GM18870 (cell line): ENCODE results near the gene KCTD15.
"Not testable (repeated sequence)": the region's sequence is repeated elsewhere in the genome, so short reads cannot be mapped to it uniquely, and the experiment has no call there.

ENCODE experiments used
- ATAC-seq: cut with Tn5 transposase; IDR thresholded peaks from one replicate; pipeline ENCODE4 v1.9.1; 2021; ENCODE audit warnings: moderate library complexity; ENCODE audit not compliant: unreplicated experiment

The KCTD15 gene

DNA sequence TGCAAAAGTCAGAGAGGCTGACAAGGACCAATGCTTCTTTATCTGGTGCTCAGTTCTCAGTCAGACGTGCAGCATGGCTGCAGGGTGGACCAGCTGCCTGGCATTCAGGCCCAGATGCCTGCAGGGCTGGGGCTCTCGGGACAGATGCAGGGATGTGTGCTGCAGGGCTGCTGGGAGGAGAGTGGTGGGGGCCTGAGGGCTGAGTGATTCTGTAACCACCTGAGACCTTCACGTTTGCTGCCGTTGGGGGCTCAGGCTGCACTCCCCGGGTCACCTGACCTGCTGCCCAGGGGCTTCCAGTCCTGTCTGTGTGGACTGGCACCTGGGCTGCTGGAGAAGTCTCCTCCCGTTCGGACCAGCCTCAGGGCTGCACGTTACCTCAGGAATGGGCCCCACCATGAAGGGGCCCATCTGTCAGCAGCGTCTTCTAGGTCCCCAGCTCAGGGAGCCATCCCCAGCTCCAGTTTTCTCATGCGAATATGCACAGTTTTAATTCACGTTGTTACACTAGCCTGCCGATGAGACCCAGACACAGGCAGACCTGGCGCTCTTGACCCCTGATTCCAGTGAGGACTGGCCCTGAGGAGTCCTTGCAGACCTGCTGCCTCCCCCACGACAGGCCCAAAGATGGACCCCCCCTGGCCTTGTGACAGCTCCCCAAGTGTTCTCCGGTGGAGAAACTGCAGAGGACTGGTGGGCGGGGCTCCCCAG lies 16.9 kb downstream of the KCTD15 start:
- ATAC-seq: no peak

DNA sequence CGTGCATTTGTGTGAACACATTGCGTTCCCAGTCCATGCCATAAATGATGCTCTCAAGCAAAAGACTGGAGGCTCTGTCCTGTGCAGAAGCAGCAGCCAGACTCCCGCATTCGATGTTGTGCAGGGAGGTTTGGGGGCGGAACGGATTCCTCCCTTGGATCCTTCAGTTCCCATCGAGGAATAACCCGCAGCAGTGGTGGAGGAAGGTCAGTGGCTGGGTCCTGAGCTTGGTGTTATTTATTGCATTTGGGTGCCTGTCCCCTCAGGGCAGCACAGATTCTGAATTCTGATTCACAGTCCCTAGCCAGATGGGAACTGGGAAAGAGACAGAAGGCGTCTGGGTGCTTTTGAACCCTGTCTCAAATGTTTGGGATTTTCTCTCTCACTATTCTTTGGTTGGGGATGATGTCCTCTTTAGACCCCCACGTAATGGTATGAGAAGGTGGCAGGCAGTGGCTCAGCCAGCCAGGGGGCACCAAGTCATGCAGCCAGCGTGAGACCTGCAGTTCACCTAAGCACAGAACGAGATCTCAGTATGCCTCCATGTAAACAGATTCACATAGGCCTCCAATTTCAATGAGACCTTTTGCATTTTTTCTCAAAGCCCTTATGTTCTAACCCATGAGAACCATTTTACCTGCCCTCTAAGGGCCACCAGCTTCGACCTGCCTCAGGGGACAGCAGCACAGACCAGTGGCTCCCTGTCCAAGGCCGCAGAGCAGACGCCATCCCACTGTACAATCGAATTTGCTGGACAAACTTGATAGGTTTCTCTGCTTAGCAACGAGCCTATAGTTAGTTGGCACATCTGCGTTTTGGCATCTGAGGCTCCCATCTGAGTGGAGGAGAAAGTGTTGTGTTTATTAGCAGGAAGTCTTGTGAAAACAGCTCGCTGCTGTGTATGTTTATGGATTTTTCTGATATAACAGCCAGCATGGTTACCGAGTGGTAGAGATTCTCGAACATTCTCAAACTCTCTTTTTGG lies 17.8 kb downstream of the KCTD15 start:
- no peak for ATAC-seq

DNA sequence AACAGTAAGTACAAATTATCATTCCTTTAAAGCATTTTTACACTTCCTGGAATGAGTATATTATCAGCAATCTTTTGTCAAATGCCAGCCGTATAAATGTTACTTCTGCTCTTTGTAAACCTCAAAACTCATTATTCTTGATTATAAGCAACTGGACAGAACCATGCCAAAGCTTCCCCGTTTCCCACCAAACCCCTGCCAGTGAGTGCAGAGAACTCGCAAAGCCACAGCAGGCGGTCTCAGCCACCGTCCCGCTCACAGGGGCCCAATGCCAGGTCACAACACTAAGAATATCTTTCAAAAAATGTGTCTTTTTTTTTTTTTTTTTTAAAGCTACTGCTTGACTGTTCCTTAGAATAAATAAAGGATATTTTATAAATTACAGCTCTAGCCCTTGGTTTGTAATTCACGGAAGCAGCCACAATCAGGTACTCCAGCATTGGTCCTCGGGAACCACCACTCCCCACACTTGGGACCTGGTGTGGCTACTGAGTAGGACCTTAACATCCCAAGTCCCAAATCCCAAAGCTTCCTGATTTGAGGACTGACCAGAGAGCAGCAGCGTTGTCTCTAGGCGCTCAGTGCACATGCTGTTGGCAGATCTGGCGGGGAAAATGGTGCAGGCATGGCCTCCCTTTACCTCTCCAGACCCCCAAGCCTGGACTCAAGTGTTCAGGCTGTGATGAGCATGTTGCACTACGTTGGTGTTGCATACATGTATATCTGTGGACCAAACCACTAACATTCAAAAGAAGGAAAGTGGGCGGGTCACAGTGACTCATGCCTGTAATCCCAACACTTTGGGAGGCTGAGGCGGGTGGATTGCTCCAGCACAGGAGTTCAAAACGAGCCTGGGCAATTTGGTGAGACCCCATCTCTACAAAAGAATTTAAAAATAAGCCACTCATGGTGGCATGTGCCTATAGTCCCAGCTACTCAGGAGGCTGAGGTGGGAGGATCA lies 19.0 kb downstream of the KCTD15 start:
- no peak for ATAC-seq

DNA sequence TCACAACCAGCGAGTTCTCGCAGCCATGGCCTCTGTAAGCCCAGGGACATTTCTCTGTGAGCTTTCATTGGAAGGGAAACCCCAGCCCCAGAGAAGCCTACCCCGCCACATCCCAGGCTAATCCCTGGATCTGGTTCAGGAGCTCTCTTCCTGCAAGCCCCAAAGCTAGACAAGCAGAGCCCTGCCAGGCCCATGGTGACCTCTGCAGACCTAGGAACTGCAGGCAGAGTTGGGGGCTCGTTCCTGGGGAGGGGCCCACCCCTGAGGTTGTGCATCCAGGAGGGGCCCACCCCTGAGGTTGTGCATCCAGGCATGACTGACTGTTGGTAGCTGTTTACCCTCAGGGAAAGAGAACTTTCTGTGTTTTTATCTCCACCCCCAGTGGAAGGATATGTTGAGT lies 21.7 kb downstream of the KCTD15 start:
- ATAC-seq: no peak

DNA sequence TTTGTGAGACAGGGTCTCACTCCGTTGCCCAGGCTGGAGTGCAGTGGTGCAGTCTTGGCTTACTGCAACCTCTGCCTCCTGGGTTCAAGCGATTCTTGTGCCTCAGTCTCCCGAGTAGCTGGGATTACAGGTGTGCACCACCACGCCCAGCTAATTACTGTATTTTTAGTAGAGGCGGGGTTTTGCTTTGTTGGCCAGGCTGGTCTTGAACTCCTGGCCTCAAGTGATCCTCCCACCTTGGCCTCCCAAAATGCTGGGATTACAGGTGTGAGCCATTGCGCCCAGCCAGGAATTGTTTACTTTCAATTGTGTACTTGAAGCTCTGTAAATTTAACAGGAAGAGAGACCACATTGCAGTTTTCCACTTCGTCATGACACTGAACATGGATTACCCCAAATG lies 22.4 kb downstream of the KCTD15 start:
- not testable (repeated sequence) for ATAC-seq

DNA sequence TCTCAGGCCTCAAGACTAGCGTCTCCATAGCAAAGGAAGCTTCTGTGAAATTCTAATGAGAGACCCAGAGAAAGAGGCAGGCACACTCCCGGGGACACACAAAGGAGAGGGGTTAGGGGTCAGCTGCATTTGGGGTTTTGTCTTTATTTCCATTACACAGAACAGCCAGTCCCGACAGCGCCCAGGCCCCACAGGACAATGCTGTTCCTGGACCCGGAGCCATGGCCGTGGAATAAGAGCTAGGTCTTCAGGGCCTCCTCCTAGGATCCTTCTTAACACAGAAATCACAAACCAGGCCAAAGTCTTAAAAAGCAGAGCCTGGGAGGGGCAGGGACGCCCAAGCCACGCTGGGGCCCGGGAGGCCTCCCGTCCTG lies 22.8 kb downstream of the KCTD15 start:
- ATAC-seq: no peak

DNA sequence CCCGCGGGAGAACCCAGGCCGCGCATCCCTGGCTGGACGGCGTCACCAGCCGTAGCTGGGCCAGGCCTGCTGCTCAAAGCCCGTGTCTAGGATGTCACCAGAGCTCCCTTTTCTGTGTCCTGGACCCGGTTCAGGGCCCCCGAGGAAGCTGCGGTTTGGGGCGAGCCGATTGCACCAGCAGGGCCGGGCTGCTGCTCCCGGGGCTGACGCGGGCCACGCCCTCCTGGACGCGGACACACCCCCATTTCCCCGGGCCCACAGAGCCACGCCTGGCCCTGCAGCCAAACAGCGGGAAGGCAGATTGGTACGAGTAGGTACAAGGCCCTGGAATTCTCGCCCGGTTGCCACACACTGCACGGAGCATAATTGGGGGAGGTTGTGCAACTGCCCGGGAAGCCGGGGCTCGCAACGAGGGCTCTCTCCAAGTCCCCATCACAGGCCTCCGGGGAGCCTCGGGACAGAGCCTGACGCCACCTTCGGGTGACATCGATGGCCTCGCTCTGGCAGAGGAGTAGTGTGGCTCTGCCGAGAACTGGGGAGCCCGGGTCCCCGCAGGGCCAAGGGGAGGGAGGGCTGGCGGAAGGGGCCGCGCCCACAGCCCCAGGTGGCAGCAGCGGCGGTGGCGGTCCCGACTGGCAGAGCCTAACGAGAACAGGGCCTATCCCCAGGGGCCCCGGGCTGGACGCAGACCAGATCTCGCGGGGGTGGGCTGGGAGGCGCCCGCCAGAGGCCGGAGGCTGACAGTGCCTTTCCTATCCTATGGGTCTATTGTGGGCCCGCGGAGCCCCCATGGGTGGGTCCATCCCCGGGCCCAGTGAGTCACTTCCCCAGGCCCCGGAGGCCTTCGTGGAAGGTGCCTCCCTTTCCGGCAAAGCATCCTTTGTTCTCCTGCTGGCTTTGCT lies 23.5 kb downstream of the KCTD15 start:
- ATAC-seq: no peak

DNA sequence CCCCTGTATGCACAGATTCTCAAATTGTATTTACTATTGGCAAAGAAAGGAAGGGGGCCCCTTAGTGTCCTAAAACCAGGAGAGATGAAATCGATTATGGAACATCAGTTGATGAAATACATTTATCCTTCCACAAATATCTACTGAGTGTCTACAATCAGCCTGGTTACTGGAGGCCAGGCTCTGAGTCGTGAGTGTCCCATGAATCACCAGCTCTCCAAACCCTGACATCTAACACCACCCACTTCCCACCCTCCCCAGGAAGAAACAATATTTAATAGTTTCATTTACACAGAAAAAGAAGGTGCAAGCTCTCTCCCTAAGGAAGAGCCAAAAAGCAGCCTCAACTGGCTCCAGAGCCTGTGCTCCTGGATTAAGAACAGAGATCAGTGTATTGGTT lies 25.2 kb downstream of the KCTD15 start:
- no peak for ATAC-seq

DNA sequence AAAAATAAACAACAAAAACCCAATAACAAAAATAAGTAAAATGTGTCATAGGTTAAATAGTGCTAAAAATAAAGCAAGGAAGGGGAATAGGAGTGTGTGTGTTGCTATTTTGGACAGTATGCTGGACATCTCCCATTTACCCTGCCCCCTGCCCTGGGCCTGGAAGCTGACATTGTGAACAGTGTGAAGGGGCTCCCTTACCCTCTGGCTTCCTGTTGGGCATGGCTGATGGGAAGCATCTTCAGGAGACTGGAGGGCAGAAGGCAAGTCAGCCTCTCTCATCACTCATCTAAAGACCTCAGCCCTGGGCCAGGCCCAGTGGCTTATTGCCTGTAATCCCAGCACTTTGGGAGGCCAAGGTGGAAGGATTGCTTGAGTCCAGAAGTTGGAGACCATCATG lies 26.7 kb downstream of the KCTD15 start:
- ATAC-seq: no peak

DNA sequence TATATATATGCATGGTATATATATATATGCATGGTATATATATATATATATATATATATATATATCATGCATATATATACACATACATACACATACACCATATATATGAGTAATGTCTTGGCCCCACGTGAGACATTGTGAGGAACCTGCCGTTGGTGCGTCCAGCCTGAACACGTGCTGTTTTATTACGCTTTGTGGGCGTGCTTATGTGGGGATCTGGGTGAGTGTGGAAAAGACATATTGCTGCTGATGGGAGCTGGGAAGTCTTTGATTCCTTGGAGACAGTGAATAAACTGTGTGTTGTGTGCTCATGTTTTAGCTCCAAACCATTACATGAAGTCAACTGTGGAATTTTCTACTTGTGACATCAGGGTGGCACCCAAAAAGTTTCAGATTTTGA lies 28.9 kb downstream of the KCTD15 start:
- ATAC-seq: no peak

DNA sequence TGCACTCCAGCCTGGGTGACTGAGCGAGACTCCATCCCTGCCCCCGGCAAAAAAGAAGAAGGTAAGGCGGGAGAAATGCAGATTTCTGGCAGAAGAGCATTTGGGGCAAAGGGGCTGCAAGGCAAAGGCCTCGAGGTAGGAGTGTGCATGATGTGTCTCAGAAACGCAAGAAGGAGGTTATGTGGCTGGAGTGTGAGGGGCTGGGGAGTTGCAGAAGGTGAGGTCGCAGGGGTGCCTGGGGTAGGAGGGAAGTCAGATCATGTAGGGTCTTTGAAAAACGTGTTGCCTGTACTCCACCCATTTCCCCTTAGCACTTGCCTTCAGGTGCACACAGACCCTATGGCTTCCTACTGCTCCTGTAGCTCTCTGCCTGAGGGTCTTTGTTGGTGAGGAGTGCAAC lies 29.9 kb downstream of the KCTD15 start:
- no peak for ATAC-seq

DNA sequence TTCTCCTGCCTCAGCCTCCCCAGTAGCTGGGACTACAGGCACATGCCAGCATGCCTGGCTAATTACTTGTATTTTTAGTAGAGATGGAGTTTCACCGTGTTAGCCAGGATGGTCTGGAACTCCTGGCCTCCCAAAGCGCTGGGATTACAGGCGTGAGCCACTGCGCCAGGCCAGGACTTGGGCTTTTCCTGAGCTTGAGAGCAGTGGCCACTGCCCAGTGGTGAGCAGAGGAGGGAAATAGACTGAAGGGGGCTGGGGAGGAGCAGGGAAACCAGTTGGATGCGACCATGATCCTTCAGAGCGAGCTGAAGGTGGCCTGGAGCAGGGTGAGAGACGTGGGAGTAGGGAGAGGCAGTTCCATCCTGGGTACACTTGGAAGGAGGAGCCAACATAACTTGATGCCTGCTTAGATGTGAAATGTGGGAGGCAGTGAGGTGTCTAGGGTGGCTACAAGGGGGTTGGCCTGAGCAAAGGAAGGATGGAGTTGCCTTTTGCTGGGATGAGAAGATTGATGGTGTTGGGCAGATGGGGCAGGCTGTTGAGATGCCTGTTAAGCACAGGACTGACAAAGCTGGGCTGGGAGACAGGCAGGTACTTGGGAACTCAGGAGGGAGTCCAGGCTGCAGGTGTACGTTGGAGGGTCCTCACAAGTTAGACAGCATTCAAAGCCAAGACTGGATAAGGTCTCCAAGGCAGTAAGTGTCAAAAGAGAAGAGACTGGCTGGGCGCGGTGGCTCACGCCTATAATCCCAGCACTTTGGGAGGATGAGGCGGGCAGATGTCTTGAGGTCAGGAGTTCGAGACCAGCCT lies 31.8 kb downstream of the KCTD15 start:
- no peak for ATAC-seq

DNA sequence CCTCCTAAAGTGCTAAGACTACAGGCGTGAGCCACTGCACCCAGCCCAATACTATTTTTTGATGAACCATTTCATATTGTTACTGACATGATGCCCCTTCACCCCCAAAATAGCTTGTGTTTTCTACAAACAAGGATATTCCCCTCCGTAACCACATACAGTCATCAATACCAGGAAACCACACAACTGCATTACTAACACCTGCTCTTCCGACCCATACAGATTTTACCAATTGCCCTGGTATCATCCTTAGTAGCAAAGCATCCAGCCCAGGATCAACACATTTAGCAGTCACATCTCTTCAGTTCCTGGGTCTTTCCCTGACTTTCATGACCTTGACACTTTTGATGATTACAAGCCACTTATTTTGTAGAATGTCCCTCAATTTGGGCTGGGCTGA lies 33.6 kb downstream of the KCTD15 start:
- ATAC-seq: no peak

DNA sequence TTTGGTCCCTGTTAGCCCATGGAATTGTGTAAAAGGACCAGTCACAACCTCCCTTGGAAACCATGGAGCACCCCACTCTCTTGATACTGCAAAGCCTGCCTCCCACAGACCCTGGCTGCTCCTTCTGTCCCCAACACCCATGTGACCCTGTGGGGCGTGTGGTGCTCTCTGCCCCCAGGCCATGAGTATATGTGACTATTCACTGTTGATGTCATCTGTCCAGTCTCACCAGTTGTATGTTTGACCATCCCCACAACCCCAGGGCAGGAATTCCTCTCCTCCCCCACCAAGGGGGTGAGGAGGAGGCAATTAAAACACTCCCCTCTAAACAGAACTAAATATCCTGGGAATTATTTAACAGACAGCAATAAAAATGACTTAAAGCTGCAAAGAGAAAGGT lies 35.2 kb downstream of the KCTD15 start:
- no peak for ATAC-seq

DNA sequence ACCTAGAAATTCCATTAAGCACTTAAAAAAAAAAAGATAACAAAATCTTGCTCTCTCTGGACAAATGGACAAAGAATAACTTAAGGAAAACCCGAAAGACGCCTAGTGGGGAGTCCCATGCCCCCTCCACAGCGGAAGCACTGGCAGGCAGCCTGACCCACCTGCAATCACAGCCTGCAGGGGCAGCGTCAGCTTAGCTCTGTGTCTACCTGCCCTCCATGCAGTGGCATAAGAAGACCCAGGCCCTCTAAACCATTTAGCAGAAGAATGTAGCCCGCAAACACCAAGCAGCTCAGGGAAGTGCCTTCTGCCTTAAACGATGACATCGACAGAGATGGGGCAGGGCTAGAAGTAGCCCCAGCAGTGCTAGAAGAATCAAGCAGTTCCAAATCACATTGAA lies 36.0 kb downstream of the KCTD15 start:
- ATAC-seq: no peak

DNA sequence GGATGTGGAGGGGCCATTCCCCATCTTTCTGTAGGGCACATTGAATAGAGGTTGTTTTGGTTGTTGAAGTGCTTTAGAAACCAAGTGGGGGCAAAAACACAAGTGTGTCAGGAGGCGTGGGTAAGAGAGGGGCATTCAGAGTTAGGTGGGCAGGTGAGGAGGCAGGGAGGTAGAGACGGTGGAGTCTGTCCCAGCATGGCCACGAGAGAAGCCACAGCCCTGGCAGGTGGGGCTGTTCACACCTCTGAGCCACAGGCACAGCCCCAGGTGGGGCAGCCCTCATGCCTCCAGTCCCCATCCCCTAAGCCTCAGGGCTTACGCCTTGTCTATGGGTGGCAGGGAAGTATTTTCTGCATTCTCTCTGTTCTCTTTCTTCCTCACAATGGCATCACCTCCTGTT lies 43.7 kb downstream of the KCTD15 start:
- ATAC-seq: no peak

DNA sequence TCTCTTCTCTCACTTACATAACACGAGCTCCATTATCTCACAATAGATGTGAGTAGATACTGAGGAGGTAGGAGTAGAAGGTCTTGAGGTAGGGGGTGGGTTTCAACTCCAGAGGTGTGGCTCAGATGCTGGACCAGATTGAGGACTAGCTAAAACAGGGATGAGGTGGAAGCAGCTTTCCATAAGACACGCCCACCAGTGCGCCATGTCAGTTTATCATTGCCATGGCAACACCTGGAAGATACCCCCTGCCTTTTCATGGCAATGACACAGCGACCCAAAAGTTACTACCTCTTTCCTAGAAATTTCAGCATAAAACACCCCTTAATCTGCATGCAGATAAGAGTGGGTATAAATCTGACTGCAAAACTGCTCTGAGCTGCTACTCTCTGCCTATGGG lies 44.1 kb downstream of the KCTD15 start:
- no peak for ATAC-seq

DNA sequence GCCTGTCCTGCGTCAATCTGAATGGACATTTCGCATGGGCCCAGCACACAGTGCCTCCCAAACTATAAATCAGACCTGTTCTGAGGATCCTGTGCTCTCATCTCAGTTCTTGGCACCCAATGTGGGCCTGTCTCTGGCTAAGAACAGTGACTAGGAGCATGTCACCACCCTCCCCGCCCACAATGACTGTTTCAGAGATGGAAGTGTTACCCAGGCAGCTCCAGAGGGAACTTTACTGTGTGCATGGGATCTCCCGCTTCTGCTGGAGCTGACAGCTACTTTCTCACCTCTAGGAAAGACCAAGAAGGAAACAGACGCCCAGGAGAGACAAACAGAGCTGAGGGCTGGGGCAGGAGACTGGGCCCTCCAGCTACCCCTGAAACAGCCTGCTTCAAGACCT lies 45.0 kb downstream of the KCTD15 start:
- no peak for ATAC-seq

DNA sequence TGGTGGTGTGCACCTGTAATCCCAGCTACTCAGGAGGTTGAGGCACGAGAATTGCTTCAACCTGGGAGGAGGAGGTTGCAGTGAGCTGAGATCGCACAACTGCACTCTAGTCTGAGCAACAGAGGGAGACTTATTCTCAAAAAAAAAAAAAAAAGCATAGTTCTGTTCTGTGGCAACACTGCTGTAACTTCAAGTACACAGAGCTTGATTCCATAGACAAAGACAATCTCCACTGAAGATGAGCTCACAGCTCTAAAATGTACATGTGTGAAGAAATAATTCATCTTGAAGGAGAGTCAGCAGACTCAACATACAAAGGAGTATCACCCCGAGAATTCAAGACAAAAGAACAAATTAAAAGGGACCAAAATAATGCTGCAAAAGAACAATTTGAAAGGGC lies 47.8 kb downstream of the KCTD15 start:
- ATAC-seq: no peak
